ENCODE data around the gene DAB2IP.

DAB2IP gene

GRCh38 chr9:121763131-121763530 lies 111.7 kb downstream of the DAB2IP start:
- Histone ChIP-seq H4K20me1 (ENCODE audit: insufficient read depth, low read length, poor library complexity, severe bottlenecking) (no peaks in the 10 kb centered on the region), H3F3A (ENCODE audit: low read depth) (no peaks in the 10 kb centered on the region), H3K79me2 (ENCODE audit: insufficient read depth, low read length) (no peaks in the 10 kb centered on the region), H3K4me1 (ENCODE audit: insufficient read depth, low read length, poor library complexity, severe bottlenecking) (no peaks in the 10 kb centered on the region), H3K27me3 (ENCODE audit: insufficient read depth, low read length, poor library complexity, severe bottlenecking) (no peaks in the 10 kb centered on the region), H3K9ac (ENCODE audit: low read depth, low read length, poor library complexity, severe bottlenecking) (no peak overlapping the region), H3K4me2 (ENCODE audit: low read depth, low read length, poor library complexity, severe bottlenecking) (no peak overlapping the region), H3K36me3 (ENCODE audit: insufficient read depth, low read length) (peaks cover 82% of the 10 kb centered on the region; the same call in 1 of the 2 replicates), H3K9me3 (ENCODE audit: insufficient read depth, low read depth, low read length) (no peaks in the 10 kb centered on the region), H2AFZ (ENCODE audit: low read length) (no peak overlapping the region), H3K4me3 (ENCODE audit: low read length, poor library complexity, severe bottlenecking) (no peak overlapping the region), H3K9me2 (replicated peaks; ENCODE audit: low read depth, low read length) (no peaks in the 10 kb centered on the region)
- no peak for TF ChIP-seq EZH2phosphoT487 (IDR thresholded peaks at IDR 0.05; ENCODE audit: borderline replicate concordance)

GRCh38 chr9:121763561-121764370 lies 112.3 kb downstream of the DAB2IP start:
- H3K9me2 ChIP-seq (replicated peaks; ENCODE audit: low read depth, low read length), result no peaks in the 10 kb centered on the region
- H3F3A ChIP-seq (ENCODE audit: low read depth), result no peaks in the 10 kb centered on the region
- H3K9me3 ChIP-seq (ENCODE audit: insufficient read depth, low read depth, low read length), result no peaks in the 10 kb centered on the region
- H3K4me3 ChIP-seq (ENCODE audit: low read length, poor library complexity, severe bottlenecking), result no peak overlapping the region
- no peak overlapping the region for H3K9ac ChIP-seq (ENCODE audit: low read depth, low read length, poor library complexity, severe bottlenecking)
- H4K20me1 ChIP-seq (ENCODE audit: insufficient read depth, low read length, poor library complexity, severe bottlenecking), result no peaks in the 10 kb centered on the region
- no peaks in the 10 kb centered on the region for H3K79me2 ChIP-seq (ENCODE audit: insufficient read depth, low read length)
- TF ChIP-seq EZH2phosphoT487 (IDR thresholded peaks at IDR 0.05; ENCODE audit: borderline replicate concordance), result no peak
- TF ChIP-seq CTCF (conservative IDR thresholded peaks at IDR 0.05; ENCODE audit: low read length), result no peak
- peaks cover 82% of the 10 kb centered on the region; the same call in 1 of the 2 replicates for H3K36me3 ChIP-seq (ENCODE audit: insufficient read depth, low read length)
- H3K4me1 ChIP-seq (ENCODE audit: insufficient read depth, low read length, poor library complexity, severe bottlenecking), result no peaks in the 10 kb centered on the region
- H2AFZ ChIP-seq (ENCODE audit: low read length), result no peak overlapping the region
- no peaks in the 10 kb centered on the region for H3K27me3 ChIP-seq (ENCODE audit: insufficient read depth, low read length, poor library complexity, severe bottlenecking)
- no peak overlapping the region for H3K4me2 ChIP-seq (ENCODE audit: low read depth, low read length, poor library complexity, severe bottlenecking)

GRCh38 chr9:121764371-121764730 lies 112.9 kb downstream of the DAB2IP start:
- TF ChIP-seq EZH2phosphoT487 (IDR thresholded peaks at IDR 0.05; ENCODE audit: borderline replicate concordance), result no peak
- no peak for TF ChIP-seq CTCF (conservative IDR thresholded peaks at IDR 0.05; ENCODE audit: low read length)
- H4K20me1 ChIP-seq (ENCODE audit: insufficient read depth, low read length, poor library complexity, severe bottlenecking), result no peaks in the 10 kb centered on the region
- no peaks in the 10 kb centered on the region for H3K27me3 ChIP-seq (ENCODE audit: insufficient read depth, low read length, poor library complexity, severe bottlenecking)
- no peaks in the 10 kb centered on the region for H3K9me3 ChIP-seq (ENCODE audit: insufficient read depth, low read depth, low read length)
- no peaks in the 10 kb centered on the region for H3K4me1 ChIP-seq (ENCODE audit: insufficient read depth, low read length, poor library complexity, severe bottlenecking)
- no peak overlapping the region for H3K4me3 ChIP-seq (ENCODE audit: low read length, poor library complexity, severe bottlenecking)
- no peaks in the 10 kb centered on the region for H3K79me2 ChIP-seq (ENCODE audit: insufficient read depth, low read length)
- no peaks in the 10 kb centered on the region for H3K9me2 ChIP-seq (replicated peaks; ENCODE audit: low read depth, low read length)
- no peaks in the 10 kb centered on the region for H3F3A ChIP-seq (ENCODE audit: low read depth)
- H3K9ac ChIP-seq (ENCODE audit: low read depth, low read length, poor library complexity, severe bottlenecking), result no peak overlapping the region
- H3K4me2 ChIP-seq (ENCODE audit: low read depth, low read length, poor library complexity, severe bottlenecking), result no peak overlapping the region
- peaks cover 82% of the 10 kb centered on the region; the same call in 1 of the 2 replicates for H3K36me3 ChIP-seq (ENCODE audit: insufficient read depth, low read length)
- no peak overlapping the region for H2AFZ ChIP-seq (ENCODE audit: low read length)
